Measurements from ENCODE around the gene TSPYL2.

Gene TSPYL2

DNA sequence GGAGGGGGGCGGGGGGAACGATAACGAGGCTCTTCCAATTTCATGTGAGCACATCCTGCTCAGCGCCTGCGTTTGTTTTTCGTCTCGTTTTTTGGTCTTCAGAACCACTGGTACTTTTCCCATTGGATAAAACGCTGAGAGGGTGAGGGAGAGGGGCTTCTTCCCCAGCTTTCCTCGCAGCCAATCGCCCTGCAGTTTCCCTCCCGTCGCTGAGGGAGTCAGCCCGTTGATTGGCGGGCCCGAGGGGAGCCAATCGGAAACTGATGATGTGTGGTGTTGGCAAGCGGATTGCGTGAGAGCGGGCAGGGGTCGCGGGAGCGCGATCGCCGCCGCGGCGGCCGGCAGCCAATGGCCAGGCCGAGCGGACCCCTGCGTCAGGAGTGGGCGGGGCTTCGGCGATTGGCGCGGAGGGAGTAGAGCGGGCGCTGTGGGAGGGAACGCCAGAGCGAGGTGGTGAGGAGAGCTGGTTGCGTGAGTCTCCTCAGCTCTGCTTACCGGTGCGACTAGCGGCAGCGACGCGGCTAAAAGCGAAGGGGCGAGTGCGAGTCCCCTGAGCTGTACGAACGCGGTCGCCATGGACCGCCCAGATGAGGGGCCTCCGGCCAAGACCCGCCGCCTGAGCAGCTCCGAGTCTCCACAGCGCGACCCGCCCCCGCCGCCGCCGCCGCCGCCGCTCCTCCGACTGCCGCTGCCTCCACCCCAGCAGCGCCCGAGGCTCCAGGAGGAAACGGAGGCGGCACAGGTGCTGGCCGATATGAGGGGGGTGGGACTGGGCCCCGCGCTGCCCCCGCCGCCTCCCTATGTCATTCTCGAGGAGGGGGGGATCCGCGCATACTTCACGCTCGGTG lies at the start of gene TSPYL2:
TSS of gene TSPYL2 (plus strand) at position 443 of the 848 bp plus-strand sequence. CDS start at position 575, 132 bp downstream.
- DNase-seq: peak; percentile 85 to 90

DNA sequence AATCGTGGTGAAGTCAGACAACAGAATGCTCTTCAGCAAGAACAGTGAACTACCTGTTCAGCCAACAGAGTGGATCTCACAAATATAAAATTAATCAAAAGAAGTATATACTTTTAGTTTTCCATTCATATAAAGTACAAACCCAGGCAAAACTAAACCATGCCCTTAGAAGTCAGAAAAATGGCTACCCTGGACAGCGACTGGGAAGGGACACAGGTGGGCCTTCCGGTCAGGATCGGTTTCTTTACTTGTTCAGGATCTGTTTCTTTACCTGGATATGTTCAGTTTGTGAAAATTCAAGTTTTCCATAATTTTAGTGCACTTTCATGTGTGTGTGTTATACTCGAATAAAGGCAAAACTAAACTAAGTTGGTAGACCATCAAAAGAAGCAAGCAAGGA lies 46.0 kb upstream of the TSPYL2 start:
- no peak for DNase-seq

DNA sequence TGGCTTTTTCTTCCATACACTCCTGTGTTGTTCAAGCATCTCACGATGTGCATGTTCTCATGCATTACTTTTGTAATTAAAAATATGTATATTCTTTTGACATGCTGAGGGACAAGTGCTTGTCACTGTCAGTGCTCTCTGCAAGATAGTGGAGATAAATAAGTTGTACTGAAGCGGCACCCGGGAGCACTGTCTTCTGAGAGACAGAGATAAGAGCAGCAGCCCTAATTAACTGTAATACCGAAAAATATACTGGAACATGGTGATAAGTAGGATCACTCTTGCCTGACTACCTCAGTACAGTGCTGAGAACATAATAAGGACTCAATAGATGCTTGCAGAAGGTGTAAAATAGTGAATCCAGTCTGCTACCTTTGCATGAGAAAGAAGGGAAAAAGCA lies 42.9 kb upstream of the TSPYL2 start:
- DNase-seq: no peak

DNA sequence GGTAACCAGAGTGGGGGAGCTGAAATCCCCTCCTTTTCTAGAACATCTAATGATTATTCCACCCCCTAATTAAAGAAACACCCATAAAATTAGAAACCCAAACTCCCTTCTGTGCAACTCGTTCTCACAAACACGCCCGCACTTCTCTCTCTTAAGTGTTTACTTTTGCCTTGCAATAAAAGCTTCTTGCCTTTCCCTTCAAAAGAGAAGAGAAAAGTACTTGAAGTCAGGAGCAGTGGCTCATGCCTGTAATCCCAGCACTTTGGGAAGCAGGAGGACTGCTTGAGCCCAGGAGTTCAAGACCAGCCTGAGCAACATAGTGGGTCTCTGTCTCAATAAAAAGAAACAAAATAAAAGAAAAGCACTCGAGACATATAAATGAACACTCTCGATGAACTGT lies 37.2 kb upstream of the TSPYL2 start:
- DNase-seq: no peak

DNA sequence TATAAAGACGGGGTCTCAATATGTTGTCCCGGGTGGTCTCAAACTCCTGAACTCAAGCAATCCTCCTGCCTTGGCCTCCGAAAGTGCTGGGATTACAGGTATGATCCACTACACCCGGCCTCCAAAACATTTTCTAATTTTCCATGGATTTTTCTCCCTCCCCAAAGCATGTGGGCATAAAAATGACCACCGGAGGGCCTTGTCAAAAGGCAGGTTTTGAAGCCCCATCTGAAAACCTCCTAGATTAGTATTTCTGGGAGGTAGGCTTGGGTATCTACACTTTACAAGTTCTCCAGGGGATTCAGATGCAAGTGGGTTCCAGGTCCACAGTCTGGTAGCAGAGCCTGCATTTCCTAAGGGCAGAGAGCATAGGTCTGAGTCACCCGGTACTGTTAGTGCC lies 34.9 kb upstream of the TSPYL2 start:
- peak in 1 of 2 experiments; percentile 1 for DNase-seq

DNA sequence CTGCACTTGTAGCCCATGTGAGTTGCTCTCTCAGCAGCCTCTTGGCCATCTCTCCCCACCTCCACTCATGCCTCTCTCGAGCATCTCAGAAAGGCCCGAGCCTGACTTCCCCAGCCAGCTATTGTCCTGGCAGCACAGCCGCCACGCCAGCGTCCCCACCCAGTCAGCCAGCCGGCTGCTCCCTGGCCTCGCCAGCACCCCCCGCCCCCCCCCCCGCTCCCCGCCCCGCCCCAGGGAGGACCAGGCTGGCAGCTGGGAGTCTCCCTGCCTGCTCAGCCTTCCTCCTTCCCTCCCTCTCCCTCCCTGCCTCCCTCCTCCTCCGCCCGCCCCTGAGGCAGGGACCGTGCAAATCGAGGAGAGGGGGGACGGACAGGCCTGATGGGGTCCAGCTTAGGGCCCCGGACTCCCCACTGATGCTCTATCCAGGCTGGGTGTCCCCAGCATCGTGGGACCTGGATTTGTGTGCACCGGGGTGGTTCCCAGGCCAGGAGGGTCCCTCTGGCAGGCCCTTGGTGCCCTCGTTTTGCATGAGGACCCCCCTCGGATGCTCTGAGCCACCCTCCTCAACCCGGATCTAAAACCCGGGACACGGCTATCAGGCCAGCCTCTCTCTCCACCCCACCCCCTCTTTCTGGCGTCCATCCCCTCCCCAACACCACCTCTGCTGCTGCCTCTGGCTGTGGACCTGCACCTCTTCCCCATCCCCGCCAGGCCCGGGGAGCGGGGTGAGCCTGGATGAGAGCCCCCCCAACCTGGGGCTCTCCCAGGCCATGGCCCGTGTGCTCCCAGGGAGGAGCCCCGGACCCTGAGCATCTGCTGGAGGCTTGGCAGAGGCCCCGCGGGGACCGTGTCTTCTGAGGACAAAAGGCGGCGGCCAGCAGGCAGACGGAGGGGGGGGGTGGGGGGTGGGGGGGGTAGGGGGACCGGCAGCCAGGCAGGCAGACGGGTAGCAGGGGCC lies 33.7 kb upstream of the TSPYL2 start, which contains the start of gene GPR173:
TSS of gene GPR173 (plus strand) at position 621 of the 958 bp plus-strand sequence. CDS start 27,833 bp downstream, outside the sequence.
- peak; percentile 12 to 46 for DNase-seq

DNA sequence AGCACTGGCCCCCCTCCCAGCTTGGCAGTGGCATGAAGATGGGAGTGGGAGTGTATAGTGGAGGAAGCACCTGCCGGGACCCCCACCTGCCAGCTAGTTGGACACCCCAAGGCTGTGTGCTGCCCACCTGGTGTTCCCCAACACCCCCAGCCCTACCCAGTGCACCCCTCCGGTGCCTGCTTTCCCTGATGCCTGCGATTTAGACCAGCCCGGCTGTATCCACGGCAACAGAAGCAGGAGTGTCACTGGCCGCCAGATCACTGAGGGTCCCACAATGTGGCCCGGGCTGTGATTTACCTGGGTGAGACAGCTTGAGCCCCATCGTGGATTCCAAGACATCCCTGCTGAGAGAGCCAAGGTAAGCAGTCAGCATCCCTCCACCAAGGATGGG lies 33.0 kb upstream of the TSPYL2 start:
- no peak for DNase-seq

DNA sequence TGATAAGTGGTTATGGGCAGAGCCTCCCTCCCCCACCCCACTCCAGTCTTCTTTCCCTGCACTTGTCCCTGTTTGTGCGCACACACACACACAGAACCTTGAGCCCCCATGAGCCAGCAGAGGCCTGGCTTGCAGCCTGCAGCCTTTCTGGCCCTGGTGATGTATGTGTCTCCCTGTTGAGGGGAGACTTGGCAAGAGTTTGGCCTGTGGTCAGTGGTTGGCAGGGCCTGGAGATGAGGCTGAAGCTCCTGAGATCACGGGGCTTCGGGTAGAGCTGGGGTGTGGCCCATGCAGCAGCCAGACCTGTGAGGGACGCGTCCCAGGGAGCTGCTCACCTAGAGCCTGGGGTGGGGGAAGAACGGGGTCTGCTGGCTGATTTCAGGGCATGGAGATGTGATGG lies 31.3 kb upstream of the TSPYL2 start:
- no peak for DNase-seq

DNA sequence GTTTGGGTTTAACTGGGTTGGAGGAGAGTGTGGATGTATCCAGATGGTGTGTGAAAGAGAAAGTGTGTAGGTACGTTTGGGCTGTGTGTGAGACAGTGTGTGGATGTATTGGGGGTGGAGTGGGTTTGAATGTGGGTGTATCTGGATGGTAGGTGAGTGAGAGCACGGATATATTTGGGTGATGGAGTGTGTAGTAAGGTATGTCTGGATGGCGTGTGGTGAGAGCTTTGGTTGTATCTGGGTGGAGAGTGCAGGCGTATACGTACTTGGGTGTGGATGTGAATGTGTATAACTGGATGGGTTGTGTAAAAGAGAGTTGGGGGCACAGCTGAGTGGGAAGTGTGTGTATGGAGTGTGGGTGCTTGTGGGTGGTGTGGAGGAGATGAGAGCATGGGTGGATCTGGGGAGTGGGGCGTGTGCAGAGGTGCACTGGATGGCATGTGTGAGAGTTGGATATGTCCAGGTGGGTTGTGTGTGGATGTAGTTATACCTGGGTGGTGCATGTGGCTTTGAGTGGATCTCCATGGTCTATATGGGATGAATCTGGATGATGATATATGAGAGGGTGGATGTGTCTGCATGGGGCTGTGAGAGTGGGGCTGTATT lies 26.8 kb upstream of the TSPYL2 start:
- no peak for DNase-seq

DNA sequence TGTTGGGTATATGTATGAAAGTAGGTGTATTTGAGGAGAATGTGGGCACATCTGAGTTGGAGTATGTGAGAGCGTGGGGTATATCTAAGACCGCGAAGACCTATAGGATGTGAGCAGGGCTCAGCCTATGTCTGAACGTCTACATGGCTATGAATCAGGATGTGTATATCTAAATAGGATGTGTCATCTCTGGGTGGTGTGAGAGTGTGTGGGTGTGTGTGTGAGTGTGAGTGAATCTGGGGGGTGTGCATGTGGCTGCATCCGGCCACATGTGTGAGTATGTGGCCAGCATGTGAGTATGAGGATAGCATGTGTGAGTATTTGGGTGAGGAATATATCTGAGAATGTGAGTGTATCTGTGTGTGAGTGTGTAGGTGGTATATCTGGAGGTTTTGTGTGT lies 25.9 kb upstream of the TSPYL2 start:
- DNase-seq: no peak

DNA sequence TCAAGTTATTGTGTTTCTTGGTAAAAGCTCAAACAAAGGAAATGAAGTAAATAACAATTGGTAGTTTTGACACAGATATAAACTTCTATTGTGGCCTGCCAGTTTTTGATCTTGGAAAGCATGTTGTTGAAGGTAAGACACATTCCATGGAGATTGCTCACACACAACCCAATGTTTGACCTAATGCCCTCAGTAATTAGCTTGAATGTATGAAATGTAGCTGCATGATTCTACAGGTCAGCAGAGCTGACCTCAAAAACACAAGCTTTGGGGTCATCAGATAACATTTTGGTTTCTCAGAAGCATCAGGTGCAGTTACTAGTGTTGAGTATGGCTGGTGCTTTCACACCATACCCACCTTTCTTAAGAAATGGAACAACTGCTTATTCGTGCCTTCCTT lies 17.1 kb upstream of the TSPYL2 start:
- no peak for DNase-seq

DNA sequence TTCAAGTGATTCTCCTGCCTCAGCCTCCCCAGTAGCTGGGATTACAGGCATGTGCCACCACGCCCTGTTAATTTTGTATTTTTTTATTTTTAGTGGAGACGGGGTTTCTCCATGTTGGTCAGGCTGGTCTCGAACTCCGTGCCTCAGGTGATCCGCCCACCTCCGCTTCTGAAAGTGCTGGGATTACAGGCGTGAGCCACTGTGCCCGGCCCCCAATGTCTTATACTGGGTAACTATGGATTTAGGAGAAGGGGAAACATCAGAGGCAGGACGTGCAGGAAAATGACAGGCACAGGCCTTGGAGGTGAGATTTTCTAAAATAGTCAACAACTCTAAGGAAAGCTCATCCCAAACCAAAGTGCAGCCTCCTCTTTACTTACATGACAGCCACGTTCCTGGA lies 11.1 kb upstream of the TSPYL2 start:
- no peak for DNase-seq

DNA sequence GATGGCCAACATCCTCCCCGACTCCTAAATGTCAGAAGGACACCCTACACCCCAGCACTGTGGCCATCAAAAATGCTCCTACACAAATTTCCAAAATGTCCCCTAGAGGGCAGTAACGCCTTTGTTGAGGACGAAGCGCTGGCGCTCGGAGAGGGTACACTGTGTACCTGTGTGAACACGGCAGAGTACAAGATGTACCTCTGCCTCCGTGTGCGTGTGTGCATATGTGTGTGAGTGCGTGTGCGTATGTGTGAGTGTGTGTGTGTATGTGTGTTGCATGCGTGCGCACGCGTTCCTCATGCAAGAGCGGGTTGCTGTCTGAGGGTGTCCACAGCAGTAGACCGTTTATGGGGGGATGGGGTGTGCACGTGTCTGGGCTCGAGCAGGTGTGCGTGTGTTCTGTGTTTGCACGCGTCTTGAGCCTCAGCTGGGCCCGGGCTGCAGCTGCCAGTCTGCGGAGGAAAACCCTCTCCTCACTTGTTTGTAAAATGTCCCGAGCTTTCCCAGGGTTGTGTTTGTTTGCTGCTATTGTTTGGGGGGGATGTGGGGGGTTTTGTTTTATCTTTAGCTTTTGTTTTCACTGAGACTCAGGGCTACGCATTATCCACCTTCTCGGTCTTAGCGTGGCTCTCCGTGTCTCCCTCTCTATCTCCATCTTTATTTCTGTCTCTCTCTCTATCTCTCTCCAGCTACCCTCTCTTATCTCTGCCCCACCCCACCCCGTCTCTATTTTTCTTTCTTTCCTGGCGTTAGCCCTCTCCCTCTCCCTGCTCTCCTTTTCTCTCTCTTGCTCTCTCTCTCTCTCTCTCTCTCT lies 10.4 kb upstream of the TSPYL2 start:
- DNase-seq: peak; percentile 73 to 76

DNA sequence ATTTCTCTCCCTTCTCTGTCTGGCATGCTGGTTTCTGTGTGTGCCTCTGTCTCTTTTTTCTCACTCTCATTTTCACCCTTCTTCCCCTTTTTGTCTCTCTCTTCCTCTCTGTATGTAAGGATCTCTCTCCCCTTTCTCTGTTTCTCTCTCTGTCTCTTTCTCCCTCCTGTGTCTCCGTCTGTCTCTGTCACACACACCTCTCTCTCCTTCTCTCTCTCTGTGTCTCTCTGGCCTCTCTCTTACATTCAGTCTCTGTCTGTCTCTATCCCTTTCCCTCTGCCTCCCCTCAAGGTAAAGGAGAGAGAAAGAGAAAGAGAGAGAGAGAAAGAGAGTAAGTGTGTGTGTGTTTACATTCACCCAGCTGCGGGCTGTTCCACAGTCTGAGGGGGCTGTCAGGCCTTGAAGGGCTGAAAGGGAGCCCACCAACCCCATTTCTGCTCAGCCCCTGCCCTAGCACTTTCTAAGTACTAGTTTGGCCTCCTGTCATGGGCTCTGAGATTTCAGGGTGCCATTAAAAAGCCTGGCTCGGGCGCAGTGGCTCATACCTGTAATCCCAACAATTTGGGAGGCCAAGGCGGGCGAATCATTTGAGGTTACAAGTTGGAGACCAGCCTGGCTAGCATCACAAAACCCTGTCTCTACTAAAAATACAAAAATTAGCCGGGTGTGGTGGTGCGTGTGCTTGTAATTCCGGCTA lies 9.6 kb upstream of the TSPYL2 start:
- DNase-seq: no peak

DNA sequence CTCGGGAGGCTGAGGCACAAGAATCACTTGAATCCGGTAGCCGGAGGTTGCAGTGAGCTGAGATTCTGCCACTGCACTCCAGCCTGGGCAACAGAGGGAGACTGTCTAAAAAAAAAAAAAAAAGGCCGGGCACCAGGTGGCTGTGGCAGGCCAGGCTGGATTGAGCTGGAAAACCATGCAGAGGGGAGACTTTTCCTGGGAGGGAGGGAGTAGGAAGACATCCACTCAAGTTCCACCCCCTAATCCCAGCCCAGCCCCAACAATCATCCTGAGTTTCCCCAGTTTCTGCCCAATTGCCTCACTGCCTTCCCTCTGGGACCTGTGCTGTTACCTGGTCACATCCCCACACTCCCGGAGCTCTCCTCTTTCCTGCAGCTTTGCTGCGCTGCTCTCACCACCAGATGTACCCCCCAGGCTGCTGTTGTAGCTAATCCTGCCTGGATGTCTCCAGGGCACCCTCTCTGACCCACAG lies 9.0 kb upstream of the TSPYL2 start:
- peak; percentile 51 to 52 for DNase-seq

DNA sequence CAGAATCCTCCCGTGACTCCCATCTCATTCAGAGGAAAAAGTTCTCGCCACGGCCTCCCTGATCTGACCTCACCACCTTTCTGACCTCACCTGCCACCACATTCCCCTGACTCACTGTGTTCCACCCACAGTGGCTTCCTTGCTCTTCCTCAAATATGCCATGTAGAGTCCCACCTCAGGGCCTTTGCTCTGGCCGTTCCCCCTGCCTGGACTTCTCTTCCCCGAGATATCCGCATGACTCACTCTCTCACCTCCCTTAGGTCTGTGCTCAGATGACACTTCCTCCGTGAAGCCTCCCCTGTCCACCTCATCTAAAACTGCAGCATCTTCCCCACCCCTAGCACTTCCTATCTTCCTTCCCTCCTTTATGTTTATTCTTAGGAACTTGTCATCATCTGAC lies 7.2 kb upstream of the TSPYL2 start:
- DNase-seq: no peak

DNA sequence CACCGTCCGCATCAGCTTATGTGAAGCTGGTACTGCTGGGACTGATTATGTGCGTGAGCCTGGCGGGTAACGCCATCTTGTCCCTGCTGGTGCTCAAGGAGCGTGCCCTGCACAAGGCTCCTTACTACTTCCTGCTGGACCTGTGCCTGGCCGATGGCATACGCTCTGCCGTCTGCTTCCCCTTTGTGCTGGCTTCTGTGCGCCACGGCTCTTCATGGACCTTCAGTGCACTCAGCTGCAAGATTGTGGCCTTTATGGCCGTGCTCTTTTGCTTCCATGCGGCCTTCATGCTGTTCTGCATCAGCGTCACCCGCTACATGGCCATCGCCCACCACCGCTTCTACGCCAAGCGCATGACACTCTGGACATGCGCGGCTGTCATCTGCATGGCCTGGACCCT lies 5.5 kb upstream of the TSPYL2 start:
- DNase-seq: no peak

DNA sequence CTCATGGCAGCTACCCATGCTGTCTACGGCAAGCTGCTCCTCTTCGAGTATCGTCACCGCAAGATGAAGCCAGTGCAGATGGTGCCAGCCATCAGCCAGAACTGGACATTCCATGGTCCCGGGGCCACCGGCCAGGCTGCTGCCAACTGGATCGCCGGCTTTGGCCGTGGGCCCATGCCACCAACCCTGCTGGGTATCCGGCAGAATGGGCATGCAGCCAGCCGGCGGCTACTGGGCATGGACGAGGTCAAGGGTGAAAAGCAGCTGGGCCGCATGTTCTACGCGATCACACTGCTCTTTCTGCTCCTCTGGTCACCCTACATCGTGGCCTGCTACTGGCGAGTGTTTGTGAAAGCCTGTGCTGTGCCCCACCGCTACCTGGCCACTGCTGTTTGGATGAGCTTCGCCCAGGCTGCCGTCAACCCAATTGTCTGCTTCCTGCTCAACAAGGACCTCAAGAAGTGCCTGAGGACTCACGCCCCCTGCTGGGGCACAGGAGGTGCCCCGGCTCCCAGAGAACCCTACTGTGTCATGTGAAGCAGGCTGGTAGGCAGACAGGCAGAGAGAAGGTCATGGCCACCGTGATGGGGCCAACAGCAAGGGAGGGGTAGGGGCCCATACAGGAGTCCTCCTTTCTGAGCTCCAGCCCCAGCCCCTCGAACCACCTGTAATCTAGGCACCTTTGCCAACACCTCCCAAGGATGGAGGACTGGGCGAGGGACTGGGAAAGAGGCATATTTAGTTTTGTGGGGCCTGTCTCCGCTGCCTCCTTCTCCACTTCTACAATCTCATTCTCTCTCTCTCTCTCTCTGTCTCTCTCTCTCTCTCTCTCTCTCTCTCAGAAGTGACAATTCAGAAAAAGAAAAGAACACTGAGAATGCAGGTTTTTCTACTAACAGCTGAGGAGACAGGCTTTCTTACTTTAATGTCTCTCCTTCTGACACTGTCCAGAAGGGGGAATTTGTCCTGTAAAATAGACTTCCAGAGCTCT lies 4.7 kb upstream of the TSPYL2 start:
- DNase-seq: no peak

DNA sequence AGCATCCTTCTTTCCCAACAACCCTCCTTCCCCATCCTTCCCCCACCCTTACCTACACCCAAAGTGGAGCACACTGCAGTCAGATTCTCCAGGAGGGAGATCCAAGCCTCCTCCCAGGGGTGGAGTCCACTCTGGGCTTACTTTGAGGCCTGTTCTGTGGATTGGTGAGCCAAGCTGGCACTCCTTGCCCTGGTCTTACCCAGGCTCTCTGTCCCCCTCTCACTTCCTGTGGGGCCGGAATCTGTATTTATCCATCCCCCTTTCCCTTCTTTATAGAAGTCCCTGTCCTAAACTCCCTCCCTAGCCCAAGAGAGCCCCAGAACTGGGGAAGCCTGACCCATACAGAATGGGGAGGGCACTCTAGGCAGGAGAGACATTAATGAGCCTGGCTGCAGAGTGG lies 3.2 kb upstream of the TSPYL2 start:
- no peak for DNase-seq
